ENCODE measurements around the gene HEMK1. TPM values are rescaled to one million over a fixed set of nuclear protein-coding genes. Genes with fewer than 3 reads are reported as not detected.

The HEMK1 gene
- total and polyA plus RNA-seq, 2 of the 4 experiments (the other 2 are of a cell fraction), result 17.2 to 20.8 TPM

DNA sequence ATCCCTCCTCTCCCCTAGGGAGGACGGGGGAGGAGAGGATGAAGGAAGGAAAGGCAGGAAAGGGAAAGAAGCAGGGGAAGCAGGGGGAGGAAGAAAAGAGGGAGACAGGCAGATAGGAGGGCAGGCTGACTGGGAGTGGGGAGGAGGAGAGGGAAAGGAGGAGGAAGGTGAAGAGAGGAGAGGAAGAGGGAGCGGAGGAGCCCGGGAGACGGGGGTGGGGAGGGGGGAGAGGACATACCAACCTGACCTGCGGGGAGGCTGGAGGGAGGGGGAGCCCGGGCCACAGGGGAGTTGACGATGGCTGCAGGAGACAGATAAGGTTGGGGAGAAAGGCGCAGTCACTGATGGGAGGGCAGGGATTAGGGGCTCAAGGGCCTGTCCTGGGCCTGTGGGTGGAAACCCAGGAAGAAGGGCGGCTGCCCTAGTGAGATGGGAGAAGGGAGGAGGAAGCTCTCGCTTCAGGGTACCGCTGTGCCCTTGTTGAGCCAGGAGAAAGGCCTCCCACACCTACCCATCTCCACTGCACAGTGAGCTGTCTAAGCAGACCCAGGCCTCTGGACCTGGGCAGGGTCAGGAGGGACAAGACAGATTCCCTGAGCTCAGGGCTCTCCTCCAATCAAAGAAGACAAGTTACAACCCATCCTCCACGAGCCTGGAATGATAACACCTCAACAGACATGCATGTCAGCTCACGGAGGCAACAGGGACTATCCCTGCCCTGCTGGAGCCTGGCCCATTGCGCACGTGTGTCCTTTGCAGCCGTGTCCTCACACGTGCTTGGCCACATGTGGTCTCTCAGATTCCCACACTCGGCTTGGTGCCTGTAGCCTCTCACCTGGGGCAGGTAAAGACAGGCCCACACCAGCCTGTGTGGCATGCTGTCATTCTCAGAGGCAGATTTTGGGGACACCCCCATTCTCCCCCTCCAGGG lies 29.7 kb upstream of the HEMK1 start:
- DNase-seq, result no peak
- no peak for ATAC-seq (ENCODE audit: low read depth)
- H3K4me1 ChIP-seq (ENCODE audit: control insufficient read depth, insufficient read depth, low read length), result no peaks in the 10 kb centered on the region
- H4K20me1 ChIP-seq (ENCODE audit: insufficient read depth, low read length), result no peaks in the 10 kb centered on the region
- POLR2A ChIA-PET (ENCODE audit: unreplicated experiment), result no interaction called here
- H3K4me2 ChIP-seq (ENCODE audit: low read depth, low read length), result no peak overlapping the region
- H3K23ac ChIP-seq (ENCODE audit: low read depth, low read length), result no peak overlapping the region
- CTCF ChIA-PET, result no interaction called here
- 43% methylated on average over 10 of the region's 18 CpGs; no CpG with 5 or more reads in 1 of the 2 experiments for WGBS, 2 experiments (ENCODE audit: extremely low coverage in 2 of 2, insufficient read length in 1 of 2)
- H2AK5ac ChIP-seq (ENCODE audit: low read depth, low read length), result no peak overlapping the region
- H3K27ac ChIP-seq (ENCODE audit: insufficient read depth, low read length), result no peak overlapping the region
- H3K9me1 ChIP-seq (ENCODE audit: insufficient read depth, low read length), result no peaks in the 10 kb centered on the region
- no peak overlapping the region for H4K5ac ChIP-seq (ENCODE audit: low read depth, low read length)
- H3K4ac ChIP-seq (ENCODE audit: low read depth, low read length), result no peak overlapping the region
- H2AFZ ChIP-seq (replicated peaks; ENCODE audit: low read length, poor library complexity), result no peak overlapping the region
- no peak overlapping the region for H3K14ac ChIP-seq (replicated peaks; ENCODE audit: low read depth, low read length)
- H2AK9ac ChIP-seq (replicated peaks; ENCODE audit: low read depth, low read length, poor library complexity), result no peak overlapping the region
- no TSS peak for BruUV-seq (replicated peaks)
- H2BK20ac ChIP-seq (ENCODE audit: low read depth, low read length), result no peak overlapping the region
- no peak overlapping the region for H4K8ac ChIP-seq (ENCODE audit: low read depth in 2 of 2, low read length in 2 of 2)
- intact Hi-C loops (cut with micrococcal nuclease) (loop anchor here (5.0 kb wide), 1 partner anchor 312 kb away; no protein-coding TSS in a partner anchor), in situ Hi-C loops (cut with MboI; ENCODE audit: low sequenced_read_pairs) (loop anchor here (10.0 kb wide), 1 partner anchor 105 kb away; no protein-coding TSS in a partner anchor), dilution Hi-C loops (cut with HindIII; ENCODE audit: low sequenced_read_pairs, unreplicated experiment) (no loop called here)
- H2BK15ac ChIP-seq (ENCODE audit: low read depth, low read length), result no peak overlapping the region
- H4K91ac ChIP-seq (ENCODE audit: insufficient read depth, low read depth, low read length), result no peak overlapping the region
- H3K18ac ChIP-seq (ENCODE audit: low read depth, low read length), result no peak overlapping the region
- no peaks in the 10 kb centered on the region for H3K79me1 ChIP-seq (ENCODE audit: low read depth in 1 of 2, low read length in 2 of 2)
- no peak overlapping the region for H3K9ac ChIP-seq (ENCODE audit: low read depth, low read length)
- no peak for TF ChIP-seq CEBPB (IDR thresholded peaks at IDR 0.05; ENCODE audit: low read depth, low read length)
- TF ChIP-seq RFX5 (IDR thresholded peaks at IDR 0.05; ENCODE audit: low read depth, low read length), result no peak
- H2BK120ac ChIP-seq (ENCODE audit: low read depth, low read length), result no peak overlapping the region
- H3K9me3 ChIP-seq (ENCODE audit: control insufficient read depth, insufficient read depth, low read length), result no peaks in the 10 kb centered on the region
- H3K36me3 ChIP-seq (ENCODE audit: control insufficient read depth, insufficient read depth, low read length), result no peaks in the 10 kb centered on the region
- no peak overlapping the region for H3K4me3 ChIP-seq (ENCODE audit: insufficient read depth, low read depth, low read length)
- H3K27me3 ChIP-seq (ENCODE audit: control insufficient read depth, insufficient read depth, low read length), result peaks cover 58% of the 10 kb centered on the region
- H2BK5ac ChIP-seq (ENCODE audit: low read depth, low read length, poor library complexity, severe bottlenecking), result no peak overlapping the region
- H3K56ac ChIP-seq (ENCODE audit: extremely low read depth, insufficient read depth, low read length), result no peak overlapping the region
